Measurements from ENCODE around the gene ZNF837. TPM values are rescaled to one million over a fixed set of nuclear protein-coding genes. Genes with fewer than 3 reads are reported as not detected.

ZNF837 gene
- total RNA-seq, 1 donor from 2014 or later, result 0.52 TPM

- Histone ChIP-seq H3K36me3 (ENCODE audit: control insufficient read depth in 3 of 3, insufficient read depth in 3 of 3, low read length in 3 of 3) (peaks cover 0 to 5% (median 2%) of the 10 kb centered on the region in 3 donors), H3K27me3 (ENCODE audit: control insufficient read depth in 3 of 3, insufficient read depth in 3 of 3, low read length in 3 of 3) (peaks cover 17 to 50% (median 46%) of the 10 kb centered on the region in 3 donors), H3K9me3 (ENCODE audit: control insufficient read depth in 3 of 3, low read length in 3 of 3) (no peaks in the 10 kb centered on the region), H3K4me3 (ENCODE audit: low read length in 3 of 3) (peak overlapping the region in 1 of 3 donors; percentile 29), H3K9ac (ENCODE audit: low read depth in 1 of 3, low read length in 3 of 3) (no peak overlapping the region), H3K4me1 (ENCODE audit: control insufficient read depth in 3 of 3, insufficient read depth in 3 of 3, low read length in 3 of 3) (peaks cover 17 to 31% (median 29%) of the 10 kb centered on the region in 3 donors), H3K27ac (ENCODE audit: low read depth, low read length) (no peak overlapping the region)
Measured at GRCh38 chr19:58357481-58358145, 23.2 kb downstream of the ZNF837 start.

GRCh38 chr19:58356766-58357480, 23.9 kb downstream of the ZNF837 start:
- peak overlapping the region; percentile 59 to 71 (median 60) for H3K4me3 ChIP-seq (ENCODE audit: low read length in 3 of 3)
- H3K9ac ChIP-seq (ENCODE audit: low read depth in 1 of 3, low read length in 3 of 3), result peak overlapping the region in 2 of 3 donors; percentile 51 to 79
- peaks cover 16 to 28% (median 27%) of the 10 kb centered on the region in 3 donors for H3K4me1 ChIP-seq (ENCODE audit: control insufficient read depth in 3 of 3, insufficient read depth in 3 of 3, low read length in 3 of 3)
- peaks cover 0 to 5% (median 0%) of the 10 kb centered on the region in 3 donors for H3K36me3 ChIP-seq (ENCODE audit: control insufficient read depth in 3 of 3, insufficient read depth in 3 of 3, low read length in 3 of 3)
- H3K27me3 ChIP-seq (ENCODE audit: control insufficient read depth in 3 of 3, insufficient read depth in 3 of 3, low read length in 3 of 3), result peaks cover 24 to 57% (median 50%) of the 10 kb centered on the region in 3 donors
- H3K27ac ChIP-seq (ENCODE audit: low read depth, low read length), result no peak overlapping the region
- no peaks in the 10 kb centered on the region for H3K9me3 ChIP-seq (ENCODE audit: control insufficient read depth in 3 of 3, low read length in 3 of 3)

- H3K9me3 ChIP-seq (ENCODE audit: control insufficient read depth in 3 of 3, low read length in 3 of 3), result no peaks in the 10 kb centered on the region
- H3K4me1 ChIP-seq (ENCODE audit: control insufficient read depth in 3 of 3, insufficient read depth in 3 of 3, low read length in 3 of 3), result peaks cover 13 to 24% (median 20%) of the 10 kb centered on the region in 3 donors
- H3K27ac ChIP-seq (ENCODE audit: low read depth, low read length), result no peak overlapping the region
- peak overlapping the region in 2 of 3 donors; percentile 72 to 79 for H3K9ac ChIP-seq (ENCODE audit: low read depth in 1 of 3, low read length in 3 of 3)
- peak overlapping the region; percentile 59 to 71 (median 60) for H3K4me3 ChIP-seq (ENCODE audit: low read length in 3 of 3)
- peaks cover 25 to 62% (median 50%) of the 10 kb centered on the region in 3 donors for H3K27me3 ChIP-seq (ENCODE audit: control insufficient read depth in 3 of 3, insufficient read depth in 3 of 3, low read length in 3 of 3)
- peaks cover 0 to 5% (median 0%) of the 10 kb centered on the region in 3 donors for H3K36me3 ChIP-seq (ENCODE audit: control insufficient read depth in 3 of 3, insufficient read depth in 3 of 3, low read length in 3 of 3)
Measured at GRCh38 chr19:58355908-58356765, 24.7 kb downstream of the ZNF837 start.

- Histone ChIP-seq H3K4me3 (ENCODE audit: low read length in 3 of 3) (peak overlapping the region in 1 of 3 donors; percentile 60), H3K4me1 (ENCODE audit: control insufficient read depth in 3 of 3, insufficient read depth in 3 of 3, low read length in 3 of 3) (peaks cover 13 to 24% (median 20%) of the 10 kb centered on the region in 3 donors), H3K36me3 (ENCODE audit: control insufficient read depth in 3 of 3, insufficient read depth in 3 of 3, low read length in 3 of 3) (peaks cover 0 to 5% (median 0%) of the 10 kb centered on the region in 3 donors), H3K9me3 (ENCODE audit: control insufficient read depth in 3 of 3, low read length in 3 of 3) (no peaks in the 10 kb centered on the region), H3K27ac (ENCODE audit: low read depth, low read length) (no peak overlapping the region), H3K9ac (ENCODE audit: low read depth in 1 of 3, low read length in 3 of 3) (peak overlapping the region in 1 of 3 donors; percentile 79), H3K27me3 (ENCODE audit: control insufficient read depth in 3 of 3, insufficient read depth in 3 of 3, low read length in 3 of 3) (peaks cover 25 to 69% (median 58%) of the 10 kb centered on the region in 3 donors)
Measured at GRCh38 chr19:58355215-58355796, 25.5 kb downstream of the ZNF837 start.

GRCh38 chr19:58354478-58355030, 26.3 kb downstream of the ZNF837 start:
- Histone ChIP-seq H3K27me3 (ENCODE audit: control insufficient read depth in 3 of 3, insufficient read depth in 3 of 3, low read length in 3 of 3) (peaks cover 27 to 69% (median 59%) of the 10 kb centered on the region in 3 donors), H3K36me3 (ENCODE audit: control insufficient read depth in 3 of 3, insufficient read depth in 3 of 3, low read length in 3 of 3) (peaks cover 0 to 5% (median 0%) of the 10 kb centered on the region in 3 donors), H3K9ac (ENCODE audit: low read depth in 1 of 3, low read length in 3 of 3) (no peak overlapping the region), H3K27ac (ENCODE audit: low read depth, low read length) (no peak overlapping the region), H3K9me3 (ENCODE audit: control insufficient read depth in 3 of 3, low read length in 3 of 3) (no peaks in the 10 kb centered on the region), H3K4me3 (ENCODE audit: low read length in 3 of 3) (no peak overlapping the region), H3K4me1 (ENCODE audit: control insufficient read depth in 3 of 3, insufficient read depth in 3 of 3, low read length in 3 of 3) (peaks cover 13 to 25% (median 20%) of the 10 kb centered on the region in 3 donors)

- H3K27me3 ChIP-seq (ENCODE audit: control insufficient read depth in 3 of 3, insufficient read depth in 3 of 3, low read length in 3 of 3), result peaks cover 29 to 69% (median 59%) of the 10 kb centered on the region in 3 donors
- H3K9me3 ChIP-seq (ENCODE audit: control insufficient read depth in 3 of 3, low read length in 3 of 3), result no peaks in the 10 kb centered on the region
- no peak overlapping the region for H3K9ac ChIP-seq (ENCODE audit: low read depth in 1 of 3, low read length in 3 of 3)
- no peak overlapping the region for H3K4me3 ChIP-seq (ENCODE audit: low read length in 3 of 3)
- peaks cover 0 to 5% (median 0%) of the 10 kb centered on the region in 3 donors for H3K36me3 ChIP-seq (ENCODE audit: control insufficient read depth in 3 of 3, insufficient read depth in 3 of 3, low read length in 3 of 3)
- H3K27ac ChIP-seq (ENCODE audit: low read depth, low read length), result no peak overlapping the region
- H3K4me1 ChIP-seq (ENCODE audit: control insufficient read depth in 3 of 3, insufficient read depth in 3 of 3, low read length in 3 of 3), result peaks cover 13 to 25% (median 20%) of the 10 kb centered on the region in 3 donors
Measured at GRCh38 chr19:58353717-58354477, 26.9 kb downstream of the ZNF837 start.

GRCh38 chr19:58352760-58353671, 27.8 kb downstream of the ZNF837 start, which contains the start of gene A1BG:
Gene A1BG, minus strand, starts transcription at chr19:58353492. Its CDS starts 55 bp downstream, at chr19:58353437.
- no peak within 1 kb of the TSS for H3K9ac ChIP-seq (ENCODE audit: low read depth in 1 of 3, low read length in 3 of 3)
- no peaks in the 10 kb centered on the region for H3K9me3 ChIP-seq (ENCODE audit: control insufficient read depth in 3 of 3, low read length in 3 of 3)
- peaks cover 13 to 24% (median 20%) of the 10 kb centered on the region in 3 donors for H3K4me1 ChIP-seq (ENCODE audit: control insufficient read depth in 3 of 3, insufficient read depth in 3 of 3, low read length in 3 of 3)
- H3K27me3 ChIP-seq (ENCODE audit: control insufficient read depth in 3 of 3, insufficient read depth in 3 of 3, low read length in 3 of 3), result peaks cover 26 to 69% (median 59%) of the 10 kb centered on the region in 3 donors
- H3K36me3 ChIP-seq (ENCODE audit: control insufficient read depth in 3 of 3, insufficient read depth in 3 of 3, low read length in 3 of 3), result peaks cover 0 to 1% (median 0%) of the 10 kb centered on the region in 3 donors
- no peak within 1 kb of the TSS for H3K27ac ChIP-seq (ENCODE audit: low read depth, low read length)
- H3K4me3 ChIP-seq (ENCODE audit: low read length in 3 of 3), result no peak within 1 kb of the TSS
